Left lung (tissue), 10 donors: ENCODE measurements around the gene PSORS1C1. TPM values are rescaled to one million over a fixed set of nuclear protein-coding genes. Genes with fewer than 3 reads are reported as not detected.
"Not testable (repeated sequence)": the region's sequence is repeated elsewhere in the genome, so short reads cannot be mapped to it uniquely, and the experiment has no call there.

Source experiments
- ATAC-seq: fragments of 200-7000 bp; cut with Tn5 transposase; one replicate; pipeline ENCODE4 v1.9.1; 2020; ENCODE audit warnings: moderate library complexity
- DNase-seq, 4 donors: peaks; one replicate each; pipeline ENCODE4 v3.0.0-alpha.2; 2013 to 2020
- H3K27ac ChIP-seq, 2 donors: fragments of 200-600 bp; sonication (generic) in 1 of 2; one replicate each; pipeline versions ENCODE4 v1.5.0 to v1.8.0; 2020 to 2021
- H3K27me3 ChIP-seq, 2 donors: fragments of 200-600 bp; sonication (generic) in 1 of 2; one replicate each; pipeline versions ENCODE4 v1.5.0 to v1.8.0; 2020 to 2021
- H3K36me3 ChIP-seq, 2 donors: fragments of 200-600 bp; sonication (generic) in 1 of 2; one replicate each; pipeline versions ENCODE4 v1.5.0 to v1.8.0; 2020 to 2021
- H3K4me1 ChIP-seq, 2 donors: fragments of 200-600 bp; one replicate each; pipeline ENCODE4 v1.8.0; 2021
- H3K4me3 ChIP-seq, 2 donors: fragments of 200-600 bp; sonication (generic) in 1 of 2; one replicate each; pipeline versions ENCODE4 v1.5.0 to v1.8.0; 2020 to 2021; ENCODE audit warnings: mild to moderate bottlenecking in 1 of 2
- H3K9me3 ChIP-seq, 2 donors: fragments of 200-600 bp; sonication (generic) in 1 of 2; one replicate each; pipeline versions ENCODE4 v1.5.0 to v1.8.0; 2020 to 2021
- CTCF ChIP-seq, 2 donors: fragments of 200-600 bp; sonication (generic) in 1 of 2; IDR thresholded peaks; one replicate each; pipeline versions ENCODE4 v1.5.0 to v1.8.0; 2021; ENCODE audit warnings: antibody characterized with exemption in 2 of 2
- intact Hi-C, 2 donors: fragments of 100-400 bp; cut with DNase I; formaldehyde crosslinking; loops; one replicate each; pipeline versions ENCODE4 v1.11.2 to v1.14.2; 2022
- polyA plus RNA-seq, 6 donors: library from polyadenylated mRNA; unstranded; fragments of 120-200 nt; gene quantifications; one replicate each; pipeline ENCODE4 v1.2.1, GENCODE V29; 2013; ENCODE audit not compliant: insufficient read length in 6 of 6
- total RNA-seq, 2 donors: library from RNA; stranded (reverse); fragmentation: NEBNext Ultra II Directional; extraction: Animal tissue kit (Norgen Biotek cat#: 25700); gene quantifications; one replicate each; pipeline ENCODE4 v1.2.1, GENCODE V29; 2021
- donor health status: DM: no; HTN: yes; CAD: no.
- donor health status: DM: no; HTN: no; CAD: no.

The PSORS1C1 gene
- total and polyA plus RNA-seq, 8 donors: 0.09 to 11.7 (median 0.58) TPM

DNA sequence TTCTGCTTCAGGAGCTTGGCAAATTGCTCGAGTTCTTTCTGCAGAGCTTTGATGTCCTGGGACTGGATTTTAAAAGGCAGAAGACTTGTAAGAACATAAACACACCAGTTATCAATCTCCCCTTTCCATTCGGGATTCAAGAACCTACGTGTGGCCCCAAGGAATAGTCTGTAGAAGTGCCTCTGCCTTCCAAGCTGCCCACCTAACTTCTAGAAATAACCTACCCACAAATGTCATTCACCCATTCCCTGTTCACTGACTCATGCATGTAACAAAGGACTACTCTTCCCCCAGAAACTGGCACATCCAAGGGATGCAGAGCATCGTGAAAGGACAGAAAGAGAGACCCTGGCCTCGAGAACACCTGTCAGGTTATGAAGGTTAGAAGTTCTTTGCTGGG lies 51.4 kb downstream of the PSORS1C1 start:
- Histone ChIP-seq H3K4me1 (peaks cover 0 to 3% of the 10 kb centered on the region in 2 donors), H3K36me3 (peaks cover 0 to 16% of the 10 kb centered on the region in 2 donors), H3K4me3 (no peak overlapping the region), H3K27ac (no peak overlapping the region), H3K9me3 (no peaks in the 10 kb centered on the region), H3K27me3 (no peaks in the 10 kb centered on the region)
- intact Hi-C loops: no loop called here
- no peak for ATAC-seq
- DNase-seq: no peak
- TF ChIP-seq CTCF (IDR thresholded peaks at IDR 0.05): no peak

- Histone ChIP-seq H3K4me1 (peaks cover 0 to 3% of the 10 kb centered on the region in 2 donors), H3K27me3 (no peaks in the 10 kb centered on the region), H3K27ac (no peak overlapping the region), H3K36me3 (no peaks in the 10 kb centered on the region), H3K4me3 (no peak overlapping the region), H3K9me3 (no peaks in the 10 kb centered on the region)
- no peak for DNase-seq
- TF ChIP-seq CTCF (IDR thresholded peaks at IDR 0.05): no peak
- intact Hi-C loops: no loop called here
- ATAC-seq: no peak
These were observed 54.0 kb downstream of the PSORS1C1 start for GRCh38 chr6:31168606-31169005.

DNA sequence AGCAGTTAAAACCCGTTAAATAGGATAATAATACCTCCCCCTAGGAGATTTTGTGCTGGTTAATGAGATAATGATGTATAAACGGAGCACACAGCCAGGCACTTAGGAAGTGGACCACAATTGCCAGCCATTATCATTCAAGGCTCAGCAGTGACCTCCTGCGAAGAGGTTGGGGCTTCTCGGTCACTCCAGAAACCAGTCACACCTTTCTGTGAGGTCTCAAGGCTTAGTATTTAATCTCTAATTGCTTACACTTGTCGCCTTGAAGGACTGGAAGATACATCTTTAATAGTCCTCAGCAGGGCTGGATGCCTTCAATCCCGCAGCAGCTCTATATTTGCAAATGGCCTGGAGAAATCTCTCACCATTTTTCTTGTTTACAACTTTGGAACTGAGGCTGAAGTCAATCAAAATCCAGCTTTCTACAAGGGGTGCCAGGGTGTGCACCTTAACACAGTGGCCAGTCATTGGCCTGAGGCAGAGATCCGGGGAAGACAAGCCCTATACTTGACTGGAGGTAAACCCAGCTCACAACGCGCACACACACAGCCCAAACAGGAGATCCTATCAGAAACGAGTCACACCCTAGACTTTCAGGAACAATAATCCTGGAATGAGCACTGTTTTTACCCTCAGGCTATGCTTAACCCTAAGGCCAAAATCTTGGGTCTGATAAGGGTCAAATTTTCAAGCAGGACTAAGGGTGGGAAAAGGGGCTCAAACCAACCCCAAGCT lies 54.7 kb downstream of the PSORS1C1 start:
- Histone ChIP-seq H3K4me3 (no peak overlapping the region), H3K27me3 (no peaks in the 10 kb centered on the region), H3K36me3 (no peaks in the 10 kb centered on the region), H3K27ac (no peak overlapping the region), H3K4me1 (no peaks in the 10 kb centered on the region), H3K9me3 (no peaks in the 10 kb centered on the region)
- intact Hi-C loops: no loop called here
- TF ChIP-seq CTCF (IDR thresholded peaks at IDR 0.05): no peak
- DNase-seq (no peak), ATAC-seq (no peak)

DNA sequence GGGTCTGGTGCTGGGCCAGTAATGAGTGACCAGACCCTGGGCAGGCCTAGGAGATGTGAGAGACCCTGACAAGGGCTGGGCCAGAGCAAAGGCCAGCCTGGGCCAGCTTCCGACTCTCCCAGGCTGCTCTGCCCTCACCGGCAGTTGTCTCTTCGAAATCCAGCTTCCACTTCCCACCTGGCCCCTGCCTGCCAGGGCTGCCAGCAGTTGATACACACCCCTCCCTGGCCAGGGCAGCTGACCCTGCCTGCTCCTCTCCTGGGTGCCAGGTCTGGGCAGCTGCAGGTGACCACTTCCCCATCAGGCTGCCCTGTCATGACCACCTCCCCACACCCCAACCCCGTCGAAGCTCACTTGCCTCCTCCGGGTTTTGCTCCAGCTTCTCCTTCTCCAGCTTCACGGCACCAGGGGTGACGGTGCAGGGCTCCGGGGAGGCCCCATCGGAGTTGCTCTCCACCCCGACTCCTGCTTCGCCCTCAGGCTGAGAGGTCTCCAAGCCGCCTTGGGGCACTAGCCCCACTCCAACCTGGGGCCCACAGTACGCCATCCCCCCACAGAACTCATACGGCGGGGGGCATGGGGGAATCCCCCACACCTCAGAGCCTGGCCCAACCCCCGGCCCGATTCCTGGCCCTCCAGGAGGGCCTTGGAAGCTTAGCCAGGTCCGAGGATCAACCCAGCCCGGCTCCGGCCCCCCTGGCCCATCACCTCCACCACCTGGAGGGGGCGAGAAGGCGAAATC lies 55.4 kb downstream of the PSORS1C1 start:
- H3K27ac ChIP-seq, H3K36me3 ChIP-seq, intact Hi-C loops, DNase-seq, H3K4me1 ChIP-seq, H3K27me3 ChIP-seq, ATAC-seq, H3K4me3 ChIP-seq, H3K9me3 ChIP-seq: not testable (repeated sequence)

DNA sequence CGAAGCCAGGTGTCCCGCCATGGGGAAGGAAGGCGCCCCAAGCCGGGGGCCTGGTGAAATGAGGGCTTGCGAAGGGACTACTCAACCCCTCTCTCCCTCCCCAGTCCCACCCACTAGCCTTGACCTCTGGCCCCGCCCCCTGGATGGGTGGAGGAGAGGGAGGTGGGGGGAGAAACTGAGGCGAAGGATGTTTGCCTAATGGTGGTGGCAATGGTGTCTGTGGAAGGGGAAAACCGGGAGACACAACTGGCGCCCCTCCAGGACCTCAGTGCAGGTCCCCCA lies 55.9 kb downstream of the PSORS1C1 start, which contains the start of gene POU5F1:
TSS of gene POU5F1 (minus strand) at position 83 of the 282 bp plus-strand sequence. CDS start at position 21, 62 bp downstream.
- no peak for ATAC-seq
- H3K27me3 ChIP-seq: no peaks in the 10 kb centered on the region

More for the DNA sequence above, 55.9 kb downstream of the PSORS1C1 start, which contains the start of gene POU5F1:
- DNase-seq: no peak
- Histone ChIP-seq H3K36me3 (no peaks in the 10 kb centered on the region), H3K4me1 (no peaks in the 10 kb centered on the region), H3K4me3 (no peak within 1 kb of the TSS), H3K27ac (no peak within 1 kb of the TSS), H3K9me3 (no peaks in the 10 kb centered on the region)
- intact Hi-C loops: no loop called here
- TF ChIP-seq CTCF (IDR thresholded peaks at IDR 0.05): no peak
